Measurements from ENCODE around the gene DNAJC28. TPM values are rescaled to one million over a fixed set of nuclear protein-coding genes. Genes with fewer than 3 reads are reported as not detected.
"Not testable (repeated sequence)": the region's sequence is repeated elsewhere in the genome, so short reads cannot be mapped to it uniquely, and the experiment has no call there.

Gene DNAJC28
- total RNA-seq, 3 donors from 2014 or later = 1.9 to 3.0 (median 2.9) TPM

DNA sequence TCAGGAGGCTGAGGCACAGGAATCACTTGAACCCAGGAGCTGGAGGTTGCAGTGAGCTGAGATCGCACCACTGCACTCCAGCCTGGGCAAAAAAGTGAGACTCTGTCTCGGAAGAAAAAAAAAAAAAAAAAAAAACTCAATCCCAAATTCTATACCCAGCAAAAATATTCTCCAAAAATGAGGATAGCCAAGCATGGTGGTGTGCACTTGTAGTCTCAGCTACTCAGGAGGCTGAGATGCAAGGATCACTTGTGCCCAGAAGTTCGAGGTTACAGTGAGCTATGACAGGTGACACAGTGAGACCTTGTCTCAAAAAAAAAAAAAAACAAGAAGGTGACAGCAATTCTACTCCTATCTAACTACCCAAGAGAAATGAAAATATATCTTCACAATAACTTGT lies 18.2 kb downstream of the DNAJC28 start:
- TF ChIP-seq CTCF (IDR thresholded peaks at IDR 0.05) = no peak
- H3K36me3 ChIP-seq (ENCODE audit: low read depth) = no peaks in the 10 kb centered on the region
- intact Hi-C loops (cut with DNase I, micrococcal nuclease) = no loop called here
- DNase-seq (no peak), ATAC-seq (no peak)
- no peak overlapping the region for H3K4me3 ChIP-seq
- no peaks in the 10 kb centered on the region for H3K9me3 ChIP-seq
- peaks cover 3% of the 10 kb centered on the region for H3K4me1 ChIP-seq (ENCODE audit: low read depth)

GRCh38 chr21:33470701-33471100 lies 20.8 kb downstream of the DNAJC28 start:
- Histone ChIP-seq H3K4me3 (no peak overlapping the region), H3K4me1 (ENCODE audit: low read depth) (no peaks in the 10 kb centered on the region), H3K9me3 (no peaks in the 10 kb centered on the region), H3K36me3 (ENCODE audit: low read depth) (no peaks in the 10 kb centered on the region)
- ATAC-seq = no peak
- intact Hi-C loops (cut with DNase I, micrococcal nuclease) = no loop called here
- DNase-seq = no peak
- no peak for TF ChIP-seq CTCF (IDR thresholded peaks at IDR 0.05)

- H3K4me1 ChIP-seq (ENCODE audit: low read depth); ATAC-seq; H3K4me3 ChIP-seq; H3K36me3 ChIP-seq (ENCODE audit: low read depth); H3K9me3 ChIP-seq; intact Hi-C loops (cut with DNase I, micrococcal nuclease); DNase-seq: not testable (repeated sequence)
Observed at GRCh38 chr21:33469183-33469582, 22.3 kb downstream of the DNAJC28 start.

GRCh38 chr21:33461538-33462250 lies 29.8 kb downstream of the DNAJC28 start:
- TF ChIP-seq CTCF (IDR thresholded peaks at IDR 0.05) = no peak
- H3K9me3 ChIP-seq = no peaks in the 10 kb centered on the region
- no peak for DNase-seq
- no peaks in the 10 kb centered on the region for H3K36me3 ChIP-seq (ENCODE audit: low read depth)
- no peak for ATAC-seq
- no peak overlapping the region for H3K4me3 ChIP-seq
- H3K4me1 ChIP-seq (ENCODE audit: low read depth) = no peaks in the 10 kb centered on the region
- intact Hi-C loops (cut with DNase I, micrococcal nuclease) = no loop called here

DNA sequence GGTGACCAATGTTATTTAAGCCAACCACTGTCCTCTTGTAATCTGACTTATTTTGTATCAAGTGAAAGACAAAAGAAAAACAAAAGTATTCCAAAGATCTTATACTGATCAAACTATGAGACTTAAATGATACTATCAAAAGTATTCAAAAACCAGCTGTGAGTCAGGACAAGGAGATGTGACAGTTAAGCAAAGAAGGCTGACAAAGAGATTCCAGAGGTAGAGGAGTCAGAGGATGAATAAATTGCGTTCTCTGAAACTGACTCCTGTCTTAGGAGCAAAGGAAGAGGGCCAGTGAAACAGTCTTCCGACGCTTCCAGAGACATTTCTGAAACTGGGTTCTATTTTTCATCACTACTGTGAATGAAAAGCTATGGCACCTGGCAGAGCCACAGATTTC lies 32.7 kb downstream of the DNAJC28 start:
- no peak for TF ChIP-seq CTCF (IDR thresholded peaks at IDR 0.05)
- Histone ChIP-seq H3K36me3 (ENCODE audit: low read depth) (no peaks in the 10 kb centered on the region), H3K9me3 (no peaks in the 10 kb centered on the region), H3K4me1 (ENCODE audit: low read depth) (no peaks in the 10 kb centered on the region), H3K4me3 (no peak overlapping the region)
- DNase-seq (no peak), ATAC-seq (no peak)
- intact Hi-C loops (cut with DNase I, micrococcal nuclease) = no loop called here

- intact Hi-C loops (cut with DNase I, micrococcal nuclease) = no loop called here
- Histone ChIP-seq H3K9me3 (no peaks in the 10 kb centered on the region), H3K36me3 (ENCODE audit: low read depth) (no peaks in the 10 kb centered on the region), H3K4me3 (no peak overlapping the region), H3K4me1 (ENCODE audit: low read depth) (peaks cover 6% of the 10 kb centered on the region)
- DNase-seq (no peak), ATAC-seq (no peak)
- TF ChIP-seq CTCF (IDR thresholded peaks at IDR 0.05) = no peak
Observed at GRCh38 chr21:33455686-33456446, 35.6 kb downstream of the DNAJC28 start.

All from mucosa of descending colon (tissue), 3 donors.